H1 (cell line): ENCODE results near the gene CKS1B. TPM values are rescaled to one million over a fixed set of nuclear protein-coding genes. Genes with fewer than 3 reads are reported as not detected.

Experiments used
- microRNA-seq, 2 experiments: library from miRNA; unstranded; fragments of <30 nt; microRNA quantifications; one replicate each; pipeline versions ENCODE4 to v1.2.0, GENCODE V29; 2016 to 2020; ENCODE audit warnings: borderline microRNAs expressed in 2 of 2, borderline number of aligned reads in 2 of 2, borderline replicate concordance in 1 of 2
- polyA plus RNA-seq, 7 experiments: library from polyadenylated mRNA; depleted of rRNA in 3 of 7; stranded (reverse) in 5 of 7; unstranded in 2 of 7; fragments of >200 nt in 5 of 7; fragments of 200-250 nt in 2 of 7; gene quantifications; 1 replicate in 5 of 7; 2 replicates in 1 of 7; 4 replicates in 1 of 7; pipeline versions ENCODE4 v1.2.1 to v1.2.3, GENCODE V29; 2011 to 2013; ENCODE audit warnings: missing spikeins in 2 of 7, mixed read lengths in 2 of 7
- small RNA-seq: library from polyadenylated mRNA; stranded (forward); fragments of <200 nt; extraction: miRNeasy Mini kit (QIAGEN cat#:217004); gene quantifications from one replicate; pipeline ENCODE3, GENCODE V24; 2013; ENCODE audit not compliant: insufficient read depth
- total RNA-seq: library from RNA; stranded (reverse); fragmentation: NEBNext Ultra II Directional; extraction: Animal tissue kit (Norgen Biotek cat#: 25700); gene quantifications from 2 replicates; pipeline ENCODE4 v1.2.1, GENCODE V29; 2021

Gene CKS1B
- total and polyA plus RNA-seq, 2 of the 8 experiments (the other 6 are each of a cell fraction or from before 2014, with no cell fraction given) = 294 to 1,025 TPM

Small RNAs within 50 kb of the gene (microRNA-seq; reads per million reads assigned to microRNA genes)
- 0 reads per million in 2 experiments for gene MIR4258

Small RNAs within 50 kb of the gene (small RNA-seq; reads per million reads assigned to genes)
- gene MIR4258 (not detected), gene RF00017 (not detected)

Other genes with a start within 250 kb of the CKS1B start
- gene KCNN3, start 104.4 kb upstream of the CKS1B start, total RNA-seq = 2.8 and 3.0 TPM in 2 replicates
- 3.7 and 4.5 TPM in 2 replicates for gene KCNN3, start 104.4 kb upstream of the CKS1B start, polyA plus RNA-seq (2011; rRNA removed)
- gene PMVK, start 38.0 kb upstream of the CKS1B start, total RNA-seq = 26.5 and 30.5 TPM in 2 replicates
- 23.8 and 36.8 TPM in 2 replicates for gene PMVK, start 38.0 kb upstream of the CKS1B start, polyA plus RNA-seq (2011; rRNA removed)
- 17.9 and 19.8 TPM in 2 replicates for gene PBXIP1, start 18.6 kb upstream of the CKS1B start, total RNA-seq
- gene PBXIP1, start 18.6 kb upstream of the CKS1B start, polyA plus RNA-seq (2011; rRNA removed) = 12.0 and 14.3 TPM in 2 replicates
- 31.6 and 32.4 TPM in 2 replicates for gene PYGO2, start 12.9 kb upstream of the CKS1B start, total RNA-seq
- 31.0 and 36.3 TPM in 2 replicates for gene PYGO2, start 12.9 kb upstream of the CKS1B start, polyA plus RNA-seq (2011; rRNA removed)
- gene SHC1, start 3.9 kb upstream of the CKS1B start, total RNA-seq = 204 and 212 TPM in 2 replicates
- gene SHC1, start 3.9 kb upstream of the CKS1B start, polyA plus RNA-seq (2011; rRNA removed) = 177 and 197 TPM in 2 replicates
- gene FLAD1, start 8.7 kb downstream of the CKS1B start, total RNA-seq = 97.4 and 104 TPM in 2 replicates
- 143 and 189 TPM in 2 replicates for gene FLAD1, start 8.7 kb downstream of the CKS1B start, polyA plus RNA-seq (2011; rRNA removed)
- 1.2 and 1.3 TPM in 2 replicates for gene LENEP, start 18.9 kb downstream of the CKS1B start, total RNA-seq
- 1.1 TPM in 1 of 2 replicates, not detected in the other for gene LENEP, start 18.9 kb downstream of the CKS1B start, polyA plus RNA-seq (2011; rRNA removed)
- gene ZBTB7B, start 28.1 kb downstream of the CKS1B start, total RNA-seq = 22.1 and 24.5 TPM in 2 replicates
- 36.9 and 38.3 TPM in 2 replicates for gene ZBTB7B, start 28.1 kb downstream of the CKS1B start, polyA plus RNA-seq (2011; rRNA removed)
- gene DCST2, start 59.1 kb downstream of the CKS1B start, total RNA-seq = 0.43 TPM in 1 of 2 replicates, not detected in the other
- 1.7 and 2.1 TPM in 2 replicates for gene DCST2, start 59.1 kb downstream of the CKS1B start, polyA plus RNA-seq (2011; rRNA removed)
- not detected in 2 replicates for gene DCST1, start 59.1 kb downstream of the CKS1B start, total RNA-seq
- gene DCST1, start 59.1 kb downstream of the CKS1B start, polyA plus RNA-seq (2011; rRNA removed) = 0.03 TPM in 1 of 2 replicates, not detected in the other
- 32.2 and 32.9 TPM in 2 replicates for gene ADAM15, start 76.6 kb downstream of the CKS1B start, total RNA-seq
- gene ADAM15, start 76.6 kb downstream of the CKS1B start, polyA plus RNA-seq (2011; rRNA removed) = 37.6 and 51.2 TPM in 2 replicates
- 18.5 and 21.9 TPM in 2 replicates for gene EFNA4, start 89.1 kb downstream of the CKS1B start, total RNA-seq
- gene EFNA4, start 89.1 kb downstream of the CKS1B start, polyA plus RNA-seq (2011; rRNA removed) = 23.2 and 23.9 TPM in 2 replicates
- 10.8 and 11.6 TPM in 2 replicates for gene EFNA3, start 104.2 kb downstream of the CKS1B start, total RNA-seq
- gene EFNA3, start 104.2 kb downstream of the CKS1B start, polyA plus RNA-seq (2011; rRNA removed) = 13.8 and 18.7 TPM in 2 replicates
- gene EFNA1, start 153.2 kb downstream of the CKS1B start, total RNA-seq = 4.0 and 4.9 TPM in 2 replicates
- 11.8 and 14.6 TPM in 2 replicates for gene EFNA1, start 153.2 kb downstream of the CKS1B start, polyA plus RNA-seq (2011; rRNA removed)
- gene SLC50A1, start 161.2 kb downstream of the CKS1B start, total RNA-seq = 36.5 and 41.6 TPM in 2 replicates
- 80.7 and 90.8 TPM in 2 replicates for gene SLC50A1, start 161.2 kb downstream of the CKS1B start, polyA plus RNA-seq (2011; rRNA removed)
- gene DPM3, start 165.8 kb downstream of the CKS1B start, total RNA-seq = 44.8 and 49.3 TPM in 2 replicates
- 227 and 349 TPM in 2 replicates for gene DPM3, start 165.8 kb downstream of the CKS1B start, polyA plus RNA-seq (2011; rRNA removed)
- gene KRTCAP2, start 198.6 kb downstream of the CKS1B start, total RNA-seq = 146 TPM in 2 replicates
- 317 and 419 TPM in 2 replicates for gene KRTCAP2, start 198.6 kb downstream of the CKS1B start, polyA plus RNA-seq (2011; rRNA removed)
- gene TRIM46, start 199.2 kb downstream of the CKS1B start, total RNA-seq = 15.0 and 15.5 TPM in 2 replicates
- 21.6 and 34.7 TPM in 2 replicates for gene TRIM46, start 199.2 kb downstream of the CKS1B start, polyA plus RNA-seq (2011; rRNA removed)
- gene THBS3, start 233.2 kb downstream of the CKS1B start, total RNA-seq = 2.6 and 3.0 TPM in 2 replicates
- gene THBS3, start 233.2 kb downstream of the CKS1B start, polyA plus RNA-seq (2011; rRNA removed) = 3.5 and 5.0 TPM in 2 replicates
- 47.9 and 55.0 TPM in 2 replicates for gene MTX1, start 234.0 kb downstream of the CKS1B start, total RNA-seq
- gene MTX1, start 234.0 kb downstream of the CKS1B start, polyA plus RNA-seq (2011; rRNA removed) = 131 and 161 TPM in 2 replicates